NCI-H345 treated with DMSO at 0.1 percent for 48 hours (cell line): ENCODE measurements around the gene HOXA11.

Source experiments
- DNase-seq: peaks from one replicate; lab custom pipeline; 2025; ENCODE audit not compliant: unreplicated experiment; lab: John Stamatoyannopoulos, UW

HOXA11 gene

GRCh38 chr7:27194002-27194352, 8.9 kb upstream of the HOXA11 start:
- DNase-seq: no peak

- DNase-seq: no peak
Observed at GRCh38 chr7:27193335-27194001, 8.4 kb upstream of the HOXA11 start.

GRCh38 chr7:27192546-27193334, 7.7 kb upstream of the HOXA11 start:
- DNase-seq: no peak

GRCh38 chr7:27191833-27192545, 7.0 kb upstream of the HOXA11 start:
- no peak for DNase-seq

- DNase-seq: no peak
Observed at GRCh38 chr7:27191161-27191731, 6.2 kb upstream of the HOXA11 start.

- no peak for DNase-seq
Observed at GRCh38 chr7:27189997-27190748, 5.1 kb upstream of the HOXA11 start.

GRCh38 chr7:27189295-27189996, 4.4 kb upstream of the HOXA11 start:
- no peak for DNase-seq

- no peak for DNase-seq
Observed at GRCh38 chr7:27188386-27189294, 3.6 kb upstream of the HOXA11 start.

GRCh38 chr7:27187475-27188385, 2.7 kb upstream of the HOXA11 start:
- DNase-seq: no peak

- no peak for DNase-seq
Observed at GRCh38 chr7:27186668-27187474, 1.8 kb upstream of the HOXA11 start.

GRCh38 chr7:27185854-27186667, 1.0 kb upstream of the HOXA11 start:
- no peak for DNase-seq

GRCh38 chr7:27184337-27185012, 557 bp downstream of the HOXA11 start:
- no peak for DNase-seq

- DNase-seq: peak; percentile 27
Observed at GRCh38 chr7:27183682-27184336, 1.2 kb downstream of the HOXA11 start.

- DNase-seq: no peak
Observed at GRCh38 chr7:27182861-27183681, 2.0 kb downstream of the HOXA11 start.
